Measurements from ENCODE around the gene BST1.

BST1 gene

GRCh38 chr4:15774020-15774420 is 71.2 kb downstream of the BST1 start:
- H3K36me3 ChIP-seq (replicated peaks), result no peaks in the 10 kb centered on the region
- H3K4me3 ChIP-seq, result no peak overlapping the region
- no peaks in the 10 kb centered on the region for H3K9me3 ChIP-seq
- DNase-seq (ENCODE audit: low spot score in 2 of 2), result no peak
- peaks cover 35% of the 10 kb centered on the region for H3K27me3 ChIP-seq (ENCODE audit: low read depth)
- in situ Hi-C loops (cut with MboI; ENCODE audit: low sequenced_read_pairs), result no loop called here
- H3K4me1 ChIP-seq, result peaks cover 5% of the 10 kb centered on the region; the same call in 1 of the 2 replicates

GRCh38 chr4:15776871-15777648 is 74.2 kb downstream of the BST1 start:
- Histone ChIP-seq H3K27me3 (ENCODE audit: low read depth) (peaks cover 26% of the 10 kb centered on the region), H3K4me1 (peaks cover 10% of the 10 kb centered on the region), H3K4me3 (no peak overlapping the region), H3K36me3 (replicated peaks) (no peaks in the 10 kb centered on the region), H3K9me3 (no peaks in the 10 kb centered on the region)
- in situ Hi-C loops (cut with MboI; ENCODE audit: low sequenced_read_pairs), result no loop called here
- no peak for DNase-seq (ENCODE audit: low spot score in 2 of 2)

GRCh38 chr4:15777697-15778288 is 74.9 kb downstream of the BST1 start:
- Histone ChIP-seq H3K4me1 (peaks cover 10% of the 10 kb centered on the region), H3K9me3 (no peaks in the 10 kb centered on the region), H3K36me3 (replicated peaks) (no peaks in the 10 kb centered on the region), H3K4me3 (no peak overlapping the region), H3K27me3 (ENCODE audit: low read depth) (peaks cover 26% of the 10 kb centered on the region)
- in situ Hi-C loops (cut with MboI; ENCODE audit: low sequenced_read_pairs), result no loop called here
- DNase-seq (ENCODE audit: low spot score in 2 of 2), result no peak

GRCh38 chr4:15778289-15779241 is 75.7 kb downstream of the BST1 start, which contains the start of gene CD38:
TSS of gene CD38 (plus strand) at chr4:15778328. CDS start at chr4:15778415, 87 bp downstream.
- in situ Hi-C loops (cut with MboI; ENCODE audit: low sequenced_read_pairs), result no loop called here
- no peaks in the 10 kb centered on the region for H3K36me3 ChIP-seq (replicated peaks)
- DNase-seq (ENCODE audit: low spot score in 2 of 2), result peak in 1 of 2 experiments; percentile 42
- peaks cover 10% of the 10 kb centered on the region for H3K4me1 ChIP-seq
- H3K4me3 ChIP-seq, result peak within 1 kb of the TSS; percentile 28
- peaks cover 26% of the 10 kb centered on the region for H3K27me3 ChIP-seq (ENCODE audit: low read depth)
- no peaks in the 10 kb centered on the region for H3K9me3 ChIP-seq

GRCh38 chr4:15779306-15779705 is 76.4 kb downstream of the BST1 start:
- Histone ChIP-seq H3K36me3 (replicated peaks) (no peaks in the 10 kb centered on the region), H3K9me3 (no peaks in the 10 kb centered on the region; the same call in 1 of the 2 replicates), H3K27me3 (ENCODE audit: low read depth) (peaks cover 26% of the 10 kb centered on the region), H3K4me3 (peak overlapping the region; percentile 28), H3K4me1 (peaks cover 10% of the 10 kb centered on the region)
- peak; percentile 42 to 65 for DNase-seq (ENCODE audit: low spot score in 2 of 2)
- in situ Hi-C loops (cut with MboI; ENCODE audit: low sequenced_read_pairs), result no loop called here

GRCh38 chr4:15779809-15780208 is 76.9 kb downstream of the BST1 start:
- no peak overlapping the region for H3K4me3 ChIP-seq
- DNase-seq (ENCODE audit: low spot score in 2 of 2), result no peak
- H3K36me3 ChIP-seq (replicated peaks), result no peaks in the 10 kb centered on the region
- peaks cover 10% of the 10 kb centered on the region for H3K4me1 ChIP-seq
- peaks cover 26% of the 10 kb centered on the region for H3K27me3 ChIP-seq (ENCODE audit: low read depth)
- in situ Hi-C loops (cut with MboI; ENCODE audit: low sequenced_read_pairs), result no loop called here
- H3K9me3 ChIP-seq, result no peaks in the 10 kb centered on the region; the same call in 1 of the 2 replicates

GRCh38 chr4:15781427-15782095 is 78.7 kb downstream of the BST1 start:
- peaks cover 18% of the 10 kb centered on the region for H3K27me3 ChIP-seq (ENCODE audit: low read depth)
- no peak for DNase-seq (ENCODE audit: low spot score in 2 of 2)
- peaks cover 10% of the 10 kb centered on the region for H3K4me1 ChIP-seq
- H3K9me3 ChIP-seq, result no peaks in the 10 kb centered on the region; the same call in 1 of the 2 replicates
- H3K36me3 ChIP-seq (replicated peaks), result no peaks in the 10 kb centered on the region
- H3K4me3 ChIP-seq, result no peak overlapping the region
- in situ Hi-C loops (cut with MboI; ENCODE audit: low sequenced_read_pairs), result no loop called here

Measured in HAP-1 (cell line).